AG09309 (cell line): ENCODE measurements around the gene PES1.
"Not testable (repeated sequence)": the region's sequence is repeated elsewhere in the genome, so short reads cannot be mapped to it uniquely, and the experiment has no call there.

Source experiments
- DNase-seq: peaks from one replicate; pipeline ENCODE4 v3.0.0-alpha.2; 2010; ENCODE audit warnings: low read depth
- H3K4me3 ChIP-seq: 2 replicates; pipeline ENCODE4 v1.5.1; 2011; ENCODE audit warnings: mild to moderate bottlenecking, low read depth, low read length, moderate library complexity; ENCODE audit not compliant: control insufficient read depth
- CTCF ChIP-seq: IDR thresholded peaks from 2 replicates; pipeline ENCODE4 v1.5.1; 2011; ENCODE audit warnings: mild to moderate bottlenecking, low read depth, low read length, inconsistent platforms; ENCODE audit not compliant: insufficient read depth, control insufficient read depth; ENCODE audit errors: missing control alignments

The PES1 gene

GRCh38 chr22:30555282-30556210, 36.2 kb downstream of the PES1 start:
- no peak for DNase-seq
- H3K4me3 ChIP-seq, result no peak overlapping the region
- no peak for TF ChIP-seq CTCF

GRCh38 chr22:30553971-30554370, 37.7 kb downstream of the PES1 start:
- TF ChIP-seq CTCF, result no peak
- H3K4me3 ChIP-seq, result no peak overlapping the region
- DNase-seq, result no peak

- no peak for TF ChIP-seq CTCF
These were observed 39.0 kb downstream of the PES1 start for GRCh38 chr22:30552719-30553118.

GRCh38 chr22:30551813-30552212, 39.9 kb downstream of the PES1 start:
- not testable (repeated sequence) for DNase-seq, H3K4me3 ChIP-seq

More at GRCh38 chr22:30552719-30553118, 39.0 kb downstream of the PES1 start:
- no peak overlapping the region for H3K4me3 ChIP-seq
- DNase-seq, result no peak

- no peak overlapping the region for H3K4me3 ChIP-seq
- no peak for TF ChIP-seq CTCF
- DNase-seq, result no peak
These were observed 44.5 kb downstream of the PES1 start for GRCh38 chr22:30547188-30547587.

- no peak for TF ChIP-seq CTCF
- no peak for DNase-seq
- H3K4me3 ChIP-seq, result no peak within 1 kb of the TSS
These were observed 45.1 kb downstream of the PES1 start, which contains the start of gene SEC14L6 for GRCh38 chr22:30546616-30547015. Gene SEC14L6 (minus strand): TSS chr22:30546741. CDS start chr22:30546682, 59 bp downstream.

GRCh38 chr22:30542811-30543188, 48.9 kb downstream of the PES1 start:
- no peak overlapping the region for H3K4me3 ChIP-seq
- no peak for TF ChIP-seq CTCF
- DNase-seq, result no peak
